Liver (tissue), 9 donors: ENCODE results near the gene TREH. TPM values are rescaled to one million over a fixed set of nuclear protein-coding genes. Genes with fewer than 3 reads are reported as not detected.

ENCODE experiments used
- DNase-seq: peaks from one replicate; pipeline ENCODE4 v3.0.0-alpha.2; 2017; ENCODE audit warnings: low spot score
- H3K27ac ChIP-seq, 2 donors: one replicate each; pipeline ENCODE4 v1.7.0; 2013; ENCODE audit warnings: inconsistent platforms in 2 of 2, low read length in 2 of 2, control low read depth in 1 of 2, low read depth in 1 of 2, mild to moderate bottlenecking in 1 of 2
- H3K27me3 ChIP-seq, 4 donors: one replicate each; pipeline versions ENCODE4 v1.6.1 to v1.7.0; 2013; ENCODE audit warnings: low read length in 3 of 4, inconsistent platforms in 1 of 4, mild to moderate bottlenecking in 1 of 4, moderate library complexity in 1 of 4; ENCODE audit not compliant: control insufficient read depth in 4 of 4, insufficient read depth in 4 of 4
- H3K36me3 ChIP-seq, 4 donors: one replicate each; pipeline versions ENCODE4 v1.6.1 to v1.7.0; 2013; ENCODE audit warnings: low read length in 3 of 4, mild to moderate bottlenecking in 3 of 4, low read depth in 1 of 4, moderate library complexity in 1 of 4; ENCODE audit not compliant: control insufficient read depth in 4 of 4, insufficient read depth in 3 of 4
- H3K4me1 ChIP-seq, 4 donors: one replicate each; pipeline versions ENCODE4 v1.6.1 to v1.7.0; 2013; ENCODE audit warnings: low read length in 3 of 4, mild to moderate bottlenecking in 3 of 4, moderate library complexity in 1 of 4; ENCODE audit not compliant: control insufficient read depth in 4 of 4, insufficient read depth in 4 of 4
- H3K4me3 ChIP-seq, 3 donors: one replicate each; pipeline versions ENCODE4 v1.6.1 to v1.7.0; 2013; ENCODE audit warnings: low read length in 3 of 3, control low read depth in 1 of 3, low read depth in 1 of 3, mild to moderate bottlenecking in 1 of 3
- H3K9ac ChIP-seq, 2 donors: one replicate each; pipeline ENCODE4 v1.7.0; 2013; ENCODE audit warnings: low read length in 2 of 2, mild to moderate bottlenecking in 2 of 2, moderate library complexity in 2 of 2, control low read depth in 1 of 2, low read depth in 1 of 2
- H3K9me3 ChIP-seq, 4 donors: one replicate each; pipeline versions ENCODE4 v1.6.1 to v1.7.0; 2013; ENCODE audit warnings: low read length in 3 of 4; ENCODE audit not compliant: control insufficient read depth in 4 of 4
- ATF3 ChIP-seq: IDR thresholded peaks from 2 replicates; pipeline ENCODE4 v1.6.1; 2016; ENCODE audit warnings: antibody characterized with exemption
- CTCF ChIP-seq: fragments of 150-350 bp; IDR thresholded peaks from 2 replicates; pipeline ENCODE4 v1.5.1; 2017; ENCODE audit warnings: improper control_type of control experiment, low read depth, low read length; ENCODE audit not compliant: missing input control
- EGR1 ChIP-seq, 2 donors: IDR thresholded peaks; 2 replicates each; pipeline ENCODE4 v1.6.1; 2016 to 2018; ENCODE audit warnings: antibody characterized with exemption in 2 of 2, low read depth in 2 of 2
- FOXA1 ChIP-seq: IDR thresholded peaks from 2 replicates; pipeline ENCODE4 v1.6.1; 2016; ENCODE audit warnings: antibody characterized with exemption
- FOXA2 ChIP-seq: IDR thresholded peaks from 2 replicates; pipeline ENCODE4 v1.6.1; 2016; ENCODE audit warnings: antibody characterized with exemption
- GABPA ChIP-seq, 2 donors: IDR thresholded peaks in 1 of 2; conservative IDR thresholded peaks in 1 of 2; 2 replicates each; pipeline ENCODE4 v1.6.1; 2016; ENCODE audit warnings: antibody characterized with exemption in 2 of 2, mild to moderate bottlenecking in 1 of 2, moderate library complexity in 1 of 2
- HNF4A ChIP-seq, 2 donors: conservative IDR thresholded peaks; 2 replicates each; pipeline ENCODE4 v1.6.1; 2016; ENCODE audit warnings: antibody characterized with exemption in 2 of 2, mild to moderate bottlenecking in 2 of 2
- HNF4G ChIP-seq: IDR thresholded peaks from 2 replicates; pipeline ENCODE4 v1.6.1; 2016; ENCODE audit warnings: antibody characterized with exemption
- JUND ChIP-seq, 2 donors: IDR thresholded peaks; 2 replicates each; pipeline ENCODE4 v1.6.1; 2016; ENCODE audit warnings: antibody characterized with exemption in 2 of 2
- MAX ChIP-seq: IDR thresholded peaks from 2 replicates; pipeline ENCODE4 v1.6.1; 2016; ENCODE audit warnings: antibody characterized with exemption
- NR2F2 ChIP-seq: IDR thresholded peaks from 2 replicates; pipeline ENCODE4 v1.6.1; 2016; ENCODE audit warnings: antibody characterized with exemption
- RAD21 ChIP-seq, 2 donors: IDR thresholded peaks; 2 replicates each; pipeline ENCODE4 v1.6.1; 2016; ENCODE audit warnings: antibody characterized with exemption in 2 of 2, mild to moderate bottlenecking in 2 of 2
- REST ChIP-seq: IDR thresholded peaks from 2 replicates; pipeline ENCODE4 v1.6.1; 2016; ENCODE audit warnings: antibody characterized with exemption, mild to moderate bottlenecking
- RXRA ChIP-seq, 2 donors: IDR thresholded peaks; 2 replicates each; pipeline ENCODE4 v1.6.1; 2017 to 2018; ENCODE audit warnings: antibody characterized with exemption in 2 of 2, mild to moderate bottlenecking in 1 of 2
- SP1 ChIP-seq: IDR thresholded peaks from 2 replicates; pipeline ENCODE4 v1.6.1; 2018; ENCODE audit warnings: antibody characterized with exemption, mild to moderate bottlenecking
- TAF1 ChIP-seq: conservative IDR thresholded peaks from 2 replicates; pipeline ENCODE4 v1.6.1; 2016; ENCODE audit warnings: antibody characterized with exemption, mild to moderate bottlenecking
- YY1 ChIP-seq: IDR thresholded peaks from 2 replicates; pipeline ENCODE4 v1.6.1; 2016; ENCODE audit warnings: antibody characterized with exemption, mild to moderate bottlenecking
- ZBTB33 ChIP-seq: IDR thresholded peaks from 2 replicates; pipeline ENCODE4 v1.6.1; 2016; ENCODE audit warnings: antibody characterized with exemption
- WGBS: extraction: QIAGEN DNeasy Blood & Tissue Kit; methylation state at CpG from one replicate; pipeline ENCODE4 v1.1.7; 2013; 5-methylcytosine and 5-hydroxymethylcytosine counted together
- polyA plus RNA-seq, 2 donors: library from polyadenylated mRNA; stranded (reverse) in 1 of 2; unstranded in 1 of 2; fragments of 200-250 nt in 1 of 2; fragments of >200 nt in 1 of 2; fragmentation: Nextera tagmentation in 1 of 2; extraction: Ambion mirVana in 1 of 2; gene quantifications; one replicate each; pipeline versions ENCODE4 v1.2.1 to v1.2.3, GENCODE V29; 2013 to 2015
- total RNA-seq, 2 donors: library from RNA; depleted of rRNA; stranded (reverse); fragments of >200 nt; gene quantifications; one replicate each; pipeline ENCODE4 v1.2.3, GENCODE V29; 2014
- donor health status: healthy.
- donor health status: healthy.
- donor health status: healthy.
- donor health status: healthy.
- donor health status: healthy.

TREH gene
- total and polyA plus RNA-seq, 4 donors = 0.50 to 1.2 (median 0.84) TPM; not detected in 1

GRCh38 chr11:118610773-118611432, 68.5 kb downstream of the TREH start:
- Histone ChIP-seq H3K9ac (peak overlapping the region in 1 of 2 donors; percentile 5), H3K4me1 (peaks cover 0 to 28% (median 17%) of the 10 kb centered on the region in 4 donors), H3K27me3 (peaks cover 0 to 2% (median 0%) of the 10 kb centered on the region in 4 donors), H3K27ac (peak overlapping the region in 1 of 2 donors; percentile 9), H3K9me3 (no peaks in the 10 kb centered on the region), H3K4me3 (peak overlapping the region in 1 of 3 donors; percentile 55), H3K36me3 (no peaks in the 10 kb centered on the region)
- TF ChIP-seq RAD21 (IDR thresholded peaks at IDR 0.05) (peak; percentile 64 to 75), HNF4A (conservative IDR thresholded peaks at IDR 0.05) (peak in 1 of 2 donors; percentile 12), FOXA2 (no peak), ATF3 (no peak), JUND (IDR thresholded peaks at IDR 0.05) (no peak), FOXA1 (no peak), HNF4G (no peak), TAF1 (no peak), CTCF (peak; percentile 72), REST (no peak), NR2F2 (no peak), ZBTB33 (no peak), EGR1 (IDR thresholded peaks at IDR 0.05; ENCODE audit: low read depth in 2 of 2) (no peak), MAX (no peak), YY1 (no peak), SP1 (peak; percentile 14), RXRA (IDR thresholded peaks at IDR 0.05) (no peak), GABPA (IDR thresholded peaks at IDR 0.05 in 1 of 2, conservative IDR thresholded peaks at IDR 0.05 in 1 of 2) (no peak)
- DNase-seq = peak; percentile 82
- WGBS = 3% methylated on average over 54 of the region's 54 CpGs
